GM19328 (cell line): ENCODE measurements around the gene KLHL30.
A peak's percentile ranks its signal among the peaks of the same experiment; 100 is the strongest.
"Not testable (repeated sequence)": the region's sequence is repeated elsewhere in the genome, so short reads cannot be mapped to it uniquely, and the experiment has no call there.

ENCODE experiments used
- ATAC-seq: cut with Tn5 transposase; IDR thresholded peaks from one replicate; pipeline ENCODE4 v1.9.1; 2021; ENCODE audit warnings: mild to moderate bottlenecking, moderate library complexity; ENCODE audit not compliant: unreplicated experiment

Gene KLHL30

DNA sequence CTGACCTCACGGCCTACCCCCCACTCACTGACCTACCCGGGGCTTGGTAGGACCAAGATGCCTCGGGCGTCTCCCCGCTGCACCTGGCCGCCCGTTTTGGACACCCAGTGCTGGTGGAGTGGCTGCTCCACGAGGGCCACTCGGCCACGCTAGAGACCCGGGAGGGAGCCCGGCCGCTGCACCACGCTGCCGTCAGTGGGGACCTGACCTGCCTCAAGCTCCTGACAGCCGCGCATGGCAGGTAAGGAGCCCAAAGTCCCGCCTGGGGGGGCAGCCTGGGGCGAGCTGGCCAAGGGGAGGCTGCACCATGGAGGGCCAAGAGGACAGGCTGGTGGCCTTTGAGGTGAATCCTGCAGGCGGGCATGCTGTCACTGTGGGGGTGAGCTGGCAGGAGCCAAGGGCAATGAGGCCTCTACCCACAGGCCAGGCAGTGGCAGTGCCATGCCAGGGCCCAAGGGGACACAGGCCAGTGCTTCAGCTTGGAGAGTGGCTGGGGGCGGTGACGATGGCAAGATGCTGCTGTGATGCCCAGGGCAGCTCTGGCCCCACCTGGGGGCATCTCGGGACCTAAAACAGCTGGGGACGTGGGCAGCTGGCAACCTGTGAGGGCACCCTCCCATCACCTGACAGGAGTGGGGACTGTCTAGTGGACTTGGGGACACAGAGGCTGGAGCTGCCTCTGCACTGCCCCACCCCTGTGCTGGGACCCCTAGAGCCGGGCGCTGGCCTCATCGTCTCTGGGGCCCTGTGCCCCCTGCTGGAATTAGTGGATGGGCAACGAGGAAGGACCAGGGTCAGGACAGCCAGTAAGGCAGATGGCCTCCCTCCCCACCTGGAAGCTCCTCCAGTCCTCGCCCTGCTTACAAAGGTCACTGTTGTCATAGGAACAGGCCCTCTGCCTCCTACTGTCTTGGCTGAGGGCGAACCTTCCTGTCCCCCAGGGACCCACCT lies 36.3 kb upstream of the KLHL30 start:
- ATAC-seq: no peak

DNA sequence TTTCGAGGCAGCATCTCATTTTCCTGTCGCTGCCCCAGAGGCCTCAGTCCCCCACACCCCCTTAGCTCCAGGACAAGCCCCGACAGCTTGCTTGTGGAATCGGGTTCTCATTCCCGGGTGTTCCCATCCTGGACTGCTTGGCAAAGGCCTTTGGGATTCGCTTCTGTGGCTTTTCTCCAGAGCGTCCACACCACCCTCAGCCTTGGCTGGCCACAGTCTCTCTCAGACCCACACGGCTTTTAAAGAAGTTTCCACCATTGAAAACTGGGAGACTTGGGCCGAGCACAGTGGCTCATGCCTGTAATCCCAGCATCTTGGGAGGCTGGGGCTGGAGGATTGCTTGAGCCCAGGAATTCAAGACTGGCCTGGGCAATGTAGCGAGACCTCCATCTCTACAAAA lies 35.6 kb upstream of the KLHL30 start:
- no peak for ATAC-seq

DNA sequence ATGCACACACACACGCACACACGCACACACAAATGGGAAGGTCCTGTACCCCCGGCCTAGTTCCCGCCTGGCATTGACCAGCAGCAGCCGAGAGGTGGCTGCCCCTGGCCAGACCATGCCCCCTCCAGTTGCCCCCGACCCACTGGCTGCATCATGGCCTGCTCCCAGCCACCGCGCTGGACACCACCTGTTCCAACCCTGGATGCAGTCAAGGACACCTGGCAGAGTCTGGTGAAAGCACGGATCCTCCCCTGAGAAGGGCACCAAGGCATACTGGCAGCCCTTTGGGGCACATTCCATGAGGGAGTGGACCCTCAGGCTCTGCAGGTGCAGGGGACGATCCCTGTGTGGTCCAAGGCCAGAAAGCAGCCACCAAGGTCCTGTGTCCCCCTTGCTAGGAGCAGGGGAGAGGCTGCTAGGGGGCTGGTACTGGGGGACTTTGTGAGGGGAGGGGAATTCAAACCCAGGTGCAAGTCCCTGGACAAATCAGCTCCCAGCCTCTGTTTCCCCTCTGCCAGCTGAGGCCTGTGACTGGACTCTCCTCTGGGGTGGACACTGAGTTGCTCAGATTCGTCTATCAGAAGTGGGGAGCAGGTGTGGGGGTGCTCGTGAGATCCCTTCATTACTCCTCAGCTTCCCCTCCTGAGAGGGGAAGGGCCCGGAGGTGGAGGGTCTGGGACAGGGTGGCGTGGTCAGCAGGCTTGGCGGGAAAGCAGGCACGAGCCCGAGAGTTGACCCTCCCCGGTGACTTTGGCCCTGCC lies 34.8 kb upstream of the KLHL30 start:
- no peak for ATAC-seq

DNA sequence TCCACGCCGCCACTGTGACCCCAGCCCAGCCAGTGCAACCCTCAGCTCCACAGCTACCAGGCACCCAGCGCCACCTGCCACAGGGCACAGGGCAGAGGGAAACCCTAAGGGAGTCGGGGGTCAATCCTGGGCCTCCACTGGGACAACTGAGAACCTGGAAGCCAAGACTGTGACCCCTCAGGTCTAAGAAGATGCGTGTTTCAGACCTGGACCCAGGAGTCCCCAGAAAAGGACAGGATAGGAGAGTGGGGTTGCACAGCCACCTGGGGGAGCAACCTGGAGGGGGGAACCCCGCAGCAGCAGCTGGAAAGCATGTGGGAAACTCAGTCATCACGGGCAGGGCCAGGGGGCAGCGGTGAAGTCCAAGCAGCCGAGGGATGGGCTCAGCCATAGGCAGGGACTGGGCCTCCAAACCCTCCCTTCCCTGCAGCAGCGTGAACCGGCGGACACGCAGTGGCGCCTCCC lies 34.2 kb upstream of the KLHL30 start:
- no peak for ATAC-seq

DNA sequence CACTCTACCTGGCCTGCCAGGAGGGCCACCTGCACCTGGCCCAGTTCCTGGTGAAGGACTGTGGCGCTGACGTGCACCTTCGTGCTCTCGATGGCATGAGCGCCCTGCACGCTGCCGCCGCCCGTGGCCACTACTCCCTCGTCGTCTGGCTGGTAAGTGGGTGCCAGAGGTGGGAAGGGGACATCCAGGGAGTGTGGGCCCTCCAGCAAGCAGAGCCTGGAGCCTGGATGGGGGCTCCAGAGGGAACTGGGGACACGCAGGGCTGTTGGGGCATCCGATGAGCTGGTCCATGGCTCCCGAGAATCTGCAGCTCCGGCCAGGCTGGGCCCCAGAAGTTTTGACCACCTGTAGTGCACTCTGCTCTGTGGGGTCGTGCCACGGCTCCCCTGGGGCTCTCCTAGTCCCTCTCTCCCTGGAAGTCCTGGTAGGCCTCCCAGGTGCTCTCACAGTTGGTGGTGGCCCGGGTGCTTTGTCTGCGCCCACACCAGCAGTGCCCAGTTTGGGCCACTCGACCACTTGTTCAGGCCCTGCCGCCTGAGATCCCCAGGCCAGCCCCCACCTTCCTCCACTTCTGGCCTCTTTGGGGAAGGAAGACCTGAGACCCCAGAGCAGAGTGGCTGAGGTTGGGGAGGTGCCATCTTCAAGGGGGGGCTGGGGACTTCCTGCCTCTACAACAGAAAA lies 33.6 kb upstream of the KLHL30 start:
- no peak for ATAC-seq

DNA sequence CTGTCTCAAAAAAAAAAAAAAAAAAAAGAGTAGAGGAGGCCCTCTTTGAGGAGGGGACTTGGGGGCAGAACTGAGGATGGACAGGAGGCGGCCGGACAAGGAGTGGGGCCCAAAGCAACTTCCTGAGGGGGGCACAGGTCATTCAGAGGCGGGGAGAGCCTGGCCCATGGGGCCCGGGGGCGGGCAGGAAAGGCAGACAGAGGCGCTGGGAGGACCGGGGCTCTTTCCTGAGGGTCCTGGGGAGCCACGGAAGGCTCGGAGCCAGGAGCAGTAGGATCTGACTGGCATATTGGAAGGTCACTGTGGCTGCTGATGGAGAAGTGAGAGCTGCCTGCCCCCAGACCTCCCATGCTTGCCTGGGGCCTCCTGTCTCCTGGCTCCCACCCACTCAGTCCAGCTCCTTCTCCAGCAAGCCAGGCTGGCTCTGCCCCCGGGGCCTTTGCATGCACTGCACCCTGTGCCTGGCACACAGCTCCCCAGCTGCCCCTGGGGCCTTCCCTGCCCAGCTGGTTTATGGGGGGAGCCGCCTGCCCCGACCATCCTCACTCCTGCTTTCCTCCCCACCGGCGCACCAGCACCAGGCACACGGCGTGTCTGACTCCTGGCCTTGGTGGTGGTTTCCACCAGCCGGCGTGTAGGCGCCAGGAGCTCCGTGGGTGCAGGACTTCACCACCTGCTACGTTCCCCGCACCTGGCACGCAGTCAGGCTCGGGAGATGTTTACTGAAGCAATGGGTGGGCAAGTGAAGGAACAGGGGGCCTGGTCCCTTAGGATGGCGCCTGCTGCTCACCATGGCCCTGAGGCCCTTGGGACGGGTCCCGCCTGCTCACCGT lies 32.7 kb upstream of the KLHL30 start:
- no peak for ATAC-seq

DNA sequence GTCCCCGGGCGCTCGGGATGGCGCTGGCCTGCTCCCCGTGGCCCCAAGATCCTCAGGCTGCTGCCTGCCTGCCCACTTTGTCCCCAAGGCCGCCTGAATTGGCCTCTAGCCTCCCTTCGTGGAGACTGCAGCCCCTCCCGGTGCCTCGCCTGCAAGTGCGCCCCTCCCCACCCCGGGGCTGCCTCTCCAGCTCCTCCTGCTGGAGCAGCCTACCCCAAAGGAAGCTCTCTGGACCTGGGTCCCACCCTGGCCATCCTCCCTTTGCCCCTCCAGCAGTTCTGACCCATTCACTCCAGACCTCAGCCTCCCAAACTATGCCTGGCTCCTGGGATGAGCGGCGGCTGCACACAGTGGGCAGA lies 32.1 kb upstream of the KLHL30 start:
- ATAC-seq: no peak

DNA sequence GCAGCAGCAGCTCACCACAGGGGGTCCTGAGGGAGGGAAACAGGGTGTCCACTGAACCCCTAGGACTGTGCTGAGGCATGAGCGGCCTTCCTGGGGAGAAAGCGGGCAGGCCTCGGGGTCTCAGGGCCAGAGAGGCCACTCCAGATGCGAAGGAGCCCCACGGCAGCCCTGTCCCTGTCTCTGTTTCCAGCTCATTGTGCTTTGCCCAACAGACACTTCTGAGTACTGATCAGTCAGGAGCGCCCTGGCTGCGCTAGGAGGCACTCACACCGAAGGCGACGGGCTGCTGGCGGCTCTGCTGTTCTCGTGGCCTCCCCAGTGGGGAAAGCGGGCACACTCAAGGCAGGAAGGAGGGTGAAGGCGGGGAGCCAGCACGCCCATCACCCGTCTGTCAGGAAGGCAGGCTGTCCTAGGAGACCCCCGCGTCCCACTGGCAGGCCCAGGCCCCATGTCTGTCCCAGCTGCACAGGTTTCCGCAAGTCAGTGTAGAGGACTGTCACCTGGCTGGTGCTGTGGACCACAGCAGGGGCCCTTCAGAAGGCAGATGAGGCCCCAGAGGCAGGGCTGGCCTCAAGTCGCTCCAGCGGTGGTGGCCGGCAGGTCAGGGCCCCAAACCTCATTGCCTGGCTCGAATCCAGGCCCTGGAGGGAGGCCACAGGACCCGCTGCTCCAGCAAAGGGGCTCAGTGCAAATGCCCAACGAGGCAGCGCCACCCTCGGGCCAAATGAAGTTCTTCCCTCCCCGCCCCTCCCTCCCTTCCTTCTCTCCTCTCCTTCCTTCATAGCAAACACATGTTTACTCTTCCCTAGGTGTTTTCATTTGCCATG lies 31.6 kb upstream of the KLHL30 start:
- ATAC-seq: peak; percentile 8

DNA sequence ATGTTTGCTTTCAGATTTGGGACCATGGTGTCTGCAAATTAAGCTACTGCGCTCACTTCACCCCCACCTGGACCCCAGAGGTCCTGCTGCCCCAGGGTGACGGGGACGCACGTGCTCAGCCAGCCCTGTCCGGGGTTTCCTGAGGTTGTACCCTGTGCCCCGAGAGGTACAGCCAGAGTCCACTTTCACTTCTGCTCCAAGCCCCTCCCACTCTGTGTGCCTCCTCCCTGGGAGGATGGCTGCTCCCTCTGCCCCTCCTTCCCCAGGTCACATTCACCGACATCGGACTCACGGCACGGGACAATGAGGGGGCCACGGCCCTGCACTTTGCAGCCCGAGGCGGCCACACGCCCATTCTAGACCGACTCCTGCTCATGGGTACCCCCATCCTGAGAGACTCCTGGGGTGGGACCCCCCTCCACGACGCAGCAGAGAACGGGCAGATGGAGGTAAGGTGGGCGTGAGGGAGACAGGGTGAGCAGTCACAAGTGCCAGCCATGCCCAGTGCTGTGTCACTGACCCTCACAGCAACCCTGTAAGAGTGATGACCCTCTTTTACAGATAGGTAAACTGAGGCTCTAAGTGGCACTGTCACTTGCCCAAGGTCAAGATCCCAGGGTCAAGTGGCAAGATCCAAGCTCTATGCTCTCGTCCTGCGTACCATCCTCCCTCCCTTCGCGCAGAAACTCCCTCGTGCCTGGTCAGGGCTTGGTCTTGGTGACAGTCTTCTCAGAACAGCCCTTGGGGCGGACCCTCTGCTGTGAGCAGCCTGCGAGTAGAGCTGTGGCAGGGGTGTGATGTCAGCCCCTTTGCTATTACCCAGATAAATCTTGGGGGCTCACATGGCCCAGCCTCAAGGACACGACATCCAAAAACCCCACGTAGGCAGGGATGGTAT lies 30.7 kb upstream of the KLHL30 start:
- ATAC-seq: peak; percentile 78

DNA sequence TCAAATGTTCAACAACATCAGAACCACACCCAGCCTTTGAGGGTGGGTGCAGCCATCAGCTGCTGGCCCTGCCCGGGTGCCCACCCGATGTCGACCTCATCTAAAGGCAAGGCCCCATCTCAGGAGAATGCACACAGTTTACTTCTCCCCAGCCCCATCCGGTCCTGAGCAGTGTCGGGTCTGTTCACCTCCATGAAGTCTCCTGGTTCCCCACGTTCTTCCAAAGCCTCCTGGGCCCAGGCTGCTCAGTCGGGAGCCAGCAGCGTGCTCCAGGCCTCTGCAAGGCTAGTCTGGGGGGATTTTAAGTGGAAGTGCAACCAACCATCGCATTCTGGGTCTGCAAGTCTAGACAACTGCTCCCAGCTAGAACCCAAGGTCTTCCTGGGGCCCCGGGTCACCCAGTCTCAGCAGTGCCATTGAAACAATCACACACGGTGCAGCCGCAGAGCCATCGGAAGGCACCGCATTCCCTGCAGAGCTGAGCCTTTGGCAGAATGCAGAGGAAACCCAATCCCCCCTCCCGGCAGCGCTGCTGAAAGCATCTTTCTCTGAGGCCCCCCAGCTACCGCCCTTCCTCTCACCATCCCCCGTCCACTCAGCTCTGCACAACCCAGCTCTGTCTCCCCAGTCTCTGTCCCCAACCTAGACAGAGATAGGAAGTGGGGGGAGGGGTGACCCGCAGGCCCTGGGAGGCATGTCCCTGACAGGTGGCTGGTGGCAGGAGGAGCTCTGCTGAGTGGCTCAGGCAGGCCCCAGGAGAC lies 29.9 kb upstream of the KLHL30 start:
- peak; percentile 45 for ATAC-seq

DNA sequence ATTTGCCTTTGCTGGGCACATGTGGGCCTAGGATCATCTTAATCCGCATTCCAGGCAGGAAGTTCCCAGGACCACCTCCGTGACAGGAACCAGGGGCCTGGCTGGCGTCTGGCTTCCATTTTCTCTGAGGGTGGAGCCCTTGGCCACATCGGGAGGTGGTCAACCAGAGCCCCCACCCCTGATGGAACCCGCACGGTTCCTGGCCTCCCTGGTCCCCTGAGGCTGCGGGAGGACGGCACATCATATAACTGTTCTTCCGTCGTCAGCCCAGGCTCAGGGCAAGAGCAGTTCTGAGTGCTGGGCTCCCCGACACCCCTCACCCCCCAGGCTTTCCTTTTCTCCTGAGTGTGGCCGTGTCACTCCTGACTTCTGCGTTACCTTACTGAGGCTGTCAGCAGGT lies 24.9 kb upstream of the KLHL30 start:
- no peak for ATAC-seq

DNA sequence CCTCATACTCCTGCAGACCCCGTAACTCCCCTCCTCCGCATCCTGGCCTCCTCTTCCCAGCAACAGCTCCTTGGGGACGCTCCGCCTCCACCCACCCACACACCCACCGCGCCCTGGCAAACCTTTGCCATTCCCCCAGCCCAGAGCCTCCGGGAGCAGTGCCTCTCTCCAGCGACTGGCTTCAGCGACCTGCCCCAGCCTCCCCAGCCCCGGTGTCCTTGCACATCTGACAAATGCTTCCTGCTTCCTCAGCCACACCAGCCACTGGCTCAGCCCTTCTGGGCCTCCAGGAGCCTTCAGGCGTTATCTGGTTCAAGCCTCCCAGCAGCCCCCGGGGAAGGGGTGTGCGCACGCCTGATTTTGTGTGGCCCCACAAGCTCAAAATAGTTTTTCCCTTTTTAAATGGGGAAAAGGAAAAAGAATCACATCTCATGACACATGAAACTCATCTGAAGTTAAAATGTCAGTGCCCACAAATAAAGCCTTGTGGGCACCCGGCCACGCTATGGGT lies 24.1 kb upstream of the KLHL30 start:
- ATAC-seq: no peak

DNA sequence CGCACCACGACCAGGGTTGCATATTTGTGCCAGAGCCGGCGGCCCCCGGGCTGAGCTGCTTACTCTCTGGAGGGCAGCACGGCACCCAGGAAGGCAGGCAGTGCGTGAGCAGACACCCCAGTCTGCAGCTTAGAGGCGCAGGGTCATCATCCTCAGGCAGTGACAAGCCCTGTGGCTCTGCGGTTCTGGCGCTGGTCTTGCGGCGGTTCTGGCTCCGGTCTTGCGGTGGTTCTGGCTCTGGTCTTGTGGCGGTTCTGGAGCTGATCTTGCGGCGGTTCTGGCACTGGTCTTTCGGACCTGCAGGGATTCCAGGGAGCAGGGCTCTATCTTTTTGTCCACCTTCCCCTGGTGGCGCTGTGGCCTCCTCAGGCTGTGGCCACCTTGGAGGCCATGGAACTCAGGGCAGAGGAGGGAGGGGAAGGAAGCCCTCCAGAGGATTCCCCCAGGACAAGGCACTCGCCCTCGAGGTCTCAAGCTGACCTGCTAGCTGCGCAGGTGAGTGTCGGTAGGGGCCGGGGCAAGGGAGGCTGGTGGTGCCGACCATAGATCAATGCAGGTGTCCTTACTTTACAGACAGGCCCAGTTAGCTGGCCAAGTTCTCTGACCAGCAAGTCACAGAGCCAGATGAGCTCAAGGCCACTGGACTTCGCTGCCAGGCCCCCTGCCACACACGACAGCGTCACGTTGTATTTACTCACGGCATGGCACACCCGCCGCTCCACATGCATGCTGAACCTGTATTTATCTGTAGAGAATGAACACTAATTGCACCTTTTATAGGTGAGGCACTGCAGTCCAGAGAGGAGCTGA lies 23.4 kb upstream of the KLHL30 start:
- no peak for ATAC-seq

DNA sequence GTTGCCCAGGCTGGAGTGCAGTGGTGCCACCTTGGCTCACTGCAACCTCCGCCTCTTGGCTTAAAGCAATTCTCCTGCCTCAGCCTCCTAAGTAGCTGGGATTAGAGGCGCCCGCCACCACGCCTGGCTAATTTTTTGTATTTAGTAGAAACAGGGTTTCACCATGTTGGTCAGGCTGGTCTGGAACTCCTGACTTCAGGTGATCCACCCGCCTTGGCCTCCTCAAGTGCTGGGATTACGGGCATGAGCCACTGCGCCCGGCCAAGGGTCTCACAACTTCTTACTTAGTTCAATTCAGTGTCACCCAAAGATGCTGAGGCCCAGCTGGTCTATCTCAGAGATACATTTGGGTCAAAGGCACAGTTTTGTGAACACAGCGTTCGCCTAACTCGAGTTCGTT lies 22.8 kb upstream of the KLHL30 start:
- ATAC-seq: not testable (repeated sequence)

DNA sequence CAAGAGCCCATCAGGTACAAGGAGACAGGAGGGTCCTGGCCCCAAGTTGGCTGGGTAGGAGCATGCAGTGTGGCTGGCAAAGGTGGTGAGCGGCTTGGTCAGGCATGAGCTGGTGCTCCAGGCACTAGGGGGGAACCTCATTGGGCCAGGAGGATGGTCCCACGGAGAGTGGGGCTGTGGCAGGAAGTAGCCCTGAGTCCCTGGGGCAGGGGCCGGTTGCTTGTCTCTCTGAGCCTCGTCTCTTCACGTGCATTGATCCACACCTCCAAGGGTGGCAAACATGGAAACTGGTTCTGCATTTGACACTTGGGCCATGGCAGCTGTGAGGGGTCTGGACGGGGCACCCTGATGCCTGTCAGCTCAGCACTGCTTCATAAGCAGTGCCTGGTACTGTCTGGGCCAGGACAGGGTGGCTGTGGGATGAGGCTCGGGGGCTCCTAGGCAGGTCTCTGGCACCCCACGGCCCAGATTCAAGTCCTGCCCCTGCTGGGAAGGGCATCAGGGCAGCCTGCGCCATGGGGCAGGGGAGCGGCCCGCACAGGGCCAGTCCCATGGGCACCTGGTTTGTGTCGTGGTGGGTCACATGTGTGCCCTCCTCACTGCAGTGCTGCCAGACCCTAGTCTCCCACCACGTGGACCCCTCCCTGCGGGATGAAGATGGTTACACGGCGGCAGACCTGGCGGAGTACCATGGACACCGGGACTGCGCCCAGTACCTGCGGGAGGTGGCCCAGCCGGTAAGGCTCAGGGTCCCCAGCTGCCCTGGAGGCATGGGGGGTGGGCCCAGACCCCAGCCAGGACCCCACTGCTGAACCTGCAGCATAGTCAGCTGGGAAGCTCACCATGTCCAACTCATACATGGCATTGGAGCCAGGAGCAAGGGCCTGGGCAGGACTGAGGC lies 21.9 kb upstream of the KLHL30 start:
- ATAC-seq: no peak
